ENCODE measurements around the gene RNF144A.
A peak's percentile ranks its signal among the peaks of the same experiment; 100 is the strongest.

RNF144A gene

GRCh38 chr2:7027411-7027810 is 110.2 kb downstream of the RNF144A start:
- no peak for DNase-seq

GRCh38 chr2:7027956-7028655 is 110.9 kb downstream of the RNF144A start:
- no peak for DNase-seq

DNA sequence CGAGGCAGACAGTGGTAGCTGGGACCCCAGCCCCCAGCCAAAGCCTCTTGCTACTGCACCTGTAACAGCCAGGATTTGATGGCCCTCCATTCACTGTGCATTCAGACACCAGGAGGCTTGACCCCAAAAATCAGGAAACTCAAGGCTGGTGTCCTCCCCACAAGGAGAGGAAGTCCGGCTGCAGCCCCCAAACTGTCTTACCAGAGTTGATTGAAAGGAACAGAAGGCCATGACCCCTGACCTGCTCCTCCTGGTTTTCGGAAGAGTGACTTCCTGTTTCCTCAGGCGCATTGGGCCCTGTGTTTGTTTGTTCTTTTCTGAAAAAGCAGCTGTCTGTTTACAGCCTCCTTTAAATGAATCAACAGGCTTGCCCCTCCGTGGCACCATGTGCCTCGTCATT is 111.6 kb downstream of the RNF144A start:
- no peak for DNase-seq

DNA sequence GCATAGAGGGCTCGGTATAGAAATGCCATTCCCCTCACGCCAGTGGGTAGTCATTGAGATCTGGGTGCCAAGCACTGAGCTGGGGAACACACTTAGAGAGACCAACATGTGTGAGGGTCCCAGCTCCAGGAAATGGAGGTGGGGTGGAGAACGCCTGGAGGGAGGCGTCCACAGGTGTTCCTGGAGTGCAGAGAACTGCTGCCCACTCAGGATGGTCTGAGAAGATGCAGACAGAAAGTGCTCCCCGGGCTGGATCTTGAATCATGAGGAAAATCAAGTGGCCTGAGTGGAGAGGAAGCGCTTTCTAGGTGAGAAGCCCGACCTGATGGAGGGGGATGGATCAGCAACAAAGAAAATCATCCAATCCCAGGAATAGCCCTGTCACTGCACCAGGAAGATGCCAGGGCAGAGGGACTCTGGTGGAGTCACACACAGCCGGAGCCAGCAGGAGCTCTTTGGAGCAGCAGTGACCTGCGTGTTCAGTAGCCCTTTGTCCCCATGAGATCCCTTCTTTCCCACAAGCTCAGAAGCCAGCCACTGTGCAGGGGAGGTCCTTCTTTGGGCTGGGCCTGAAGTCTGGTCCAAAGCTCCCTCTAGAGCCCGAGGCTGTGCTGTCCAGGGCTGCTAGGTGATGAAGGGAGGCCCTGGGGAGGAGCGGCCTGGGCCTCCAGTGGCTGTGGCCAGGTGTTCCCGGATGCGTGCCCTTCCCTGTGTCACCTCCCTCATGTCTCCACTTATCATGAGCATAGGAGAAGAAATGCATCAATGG is 112.3 kb downstream of the RNF144A start:
- no peak for DNase-seq

- no peak for DNase-seq
Observed at GRCh38 chr2:7030810-7031209, 113.6 kb downstream of the RNF144A start.

- DNase-seq: peak; percentile 44 to 57
Observed at GRCh38 chr2:7031547-7032245, 114.5 kb downstream of the RNF144A start.

- no peak for DNase-seq
Observed at GRCh38 chr2:7032371-7032770, 115.2 kb downstream of the RNF144A start.

GRCh38 chr2:7033136-7033960 is 116.1 kb downstream of the RNF144A start:
- DNase-seq: no peak

GRCh38 chr2:7034303-7034702 is 117.1 kb downstream of the RNF144A start:
- no peak for DNase-seq

DNA sequence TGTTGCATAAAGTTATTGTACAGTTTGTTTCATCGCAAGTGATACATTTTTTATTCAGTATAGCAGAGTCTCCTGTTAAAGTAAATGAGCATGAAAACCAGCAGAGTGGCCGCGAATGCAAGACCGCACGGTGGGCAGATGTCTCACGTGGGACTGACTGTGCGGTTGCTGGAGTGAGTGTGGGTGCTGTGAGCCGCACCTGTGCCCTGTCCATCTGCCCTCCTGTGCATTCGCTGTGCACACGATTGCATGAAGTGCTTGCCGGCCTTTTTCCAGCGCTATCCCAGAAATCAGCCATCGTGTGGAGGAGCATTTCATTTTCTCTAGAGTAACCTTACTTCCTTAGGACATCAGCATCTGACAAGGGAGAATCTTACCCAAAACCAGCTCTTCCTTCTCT is 118.7 kb downstream of the RNF144A start:
- no peak for DNase-seq

DNA sequence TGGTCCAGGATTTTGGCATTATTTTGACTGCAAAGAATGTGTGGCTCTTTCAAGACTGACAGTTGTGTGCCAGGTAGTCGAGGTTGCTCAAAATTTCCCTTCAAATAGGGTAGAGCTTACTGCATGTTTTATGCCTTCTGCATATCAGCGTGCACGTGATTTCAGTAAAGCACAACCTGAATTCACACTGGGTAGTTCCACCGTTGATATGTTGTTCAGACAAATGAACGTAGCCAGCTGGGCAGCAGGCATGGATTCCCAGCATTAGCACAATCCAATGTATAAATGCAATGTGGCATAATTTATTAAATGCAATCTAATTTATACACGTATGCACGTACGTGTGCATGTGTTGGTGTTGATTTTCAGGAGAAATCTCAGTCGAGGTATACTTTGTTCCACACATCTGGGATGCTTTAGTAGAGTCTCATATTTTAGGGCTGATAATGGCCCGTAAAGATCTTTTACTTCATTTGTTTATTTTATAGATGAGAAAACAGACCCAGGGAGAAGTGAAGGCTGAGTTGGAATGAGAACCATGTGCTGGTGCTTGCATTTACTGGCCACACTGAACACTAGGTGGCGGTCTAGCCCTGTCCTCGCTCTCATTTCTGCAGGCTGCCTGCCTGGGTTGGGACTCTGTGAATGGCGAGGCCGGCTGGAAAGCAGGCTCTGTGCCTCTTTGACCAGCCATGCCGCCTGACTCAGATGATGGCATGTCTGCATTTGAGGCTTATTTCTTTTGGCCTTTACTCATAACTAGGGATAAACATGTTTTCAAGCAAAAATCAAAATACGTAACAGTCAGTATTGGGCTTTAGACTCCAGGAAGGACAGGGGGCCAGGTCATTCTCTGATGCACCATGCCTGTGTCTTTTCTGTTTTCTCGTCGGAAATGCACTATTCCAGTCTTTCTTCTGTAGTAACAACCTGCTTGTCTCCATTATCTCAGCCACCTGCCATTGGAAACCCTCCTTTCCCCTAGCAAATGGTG is 120.4 kb downstream of the RNF144A start:
- DNase-seq: peak; percentile 35 to 53

DNA sequence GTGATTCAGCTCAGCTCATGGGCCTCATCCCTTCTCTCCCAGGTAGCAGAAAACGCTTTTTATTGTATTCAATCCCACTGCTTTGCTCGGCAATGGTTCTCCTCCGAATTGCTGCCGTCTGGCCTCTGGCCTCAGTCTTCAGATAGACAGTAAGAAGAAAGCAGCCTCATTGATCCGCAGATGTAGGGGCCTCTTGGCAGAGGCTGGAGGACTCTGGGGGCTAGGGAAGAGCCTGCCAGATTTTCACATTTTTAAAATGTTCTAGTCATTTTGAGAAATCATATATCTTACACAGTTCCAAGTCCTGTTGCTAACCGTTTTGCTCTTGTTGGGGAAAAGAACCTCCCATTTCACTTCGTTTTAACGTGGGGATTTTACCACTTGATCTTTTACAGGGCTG is 123.3 kb downstream of the RNF144A start:
- DNase-seq: no peak

- no peak for DNase-seq
Observed at GRCh38 chr2:7041421-7041820, 124.2 kb downstream of the RNF144A start.

DNA sequence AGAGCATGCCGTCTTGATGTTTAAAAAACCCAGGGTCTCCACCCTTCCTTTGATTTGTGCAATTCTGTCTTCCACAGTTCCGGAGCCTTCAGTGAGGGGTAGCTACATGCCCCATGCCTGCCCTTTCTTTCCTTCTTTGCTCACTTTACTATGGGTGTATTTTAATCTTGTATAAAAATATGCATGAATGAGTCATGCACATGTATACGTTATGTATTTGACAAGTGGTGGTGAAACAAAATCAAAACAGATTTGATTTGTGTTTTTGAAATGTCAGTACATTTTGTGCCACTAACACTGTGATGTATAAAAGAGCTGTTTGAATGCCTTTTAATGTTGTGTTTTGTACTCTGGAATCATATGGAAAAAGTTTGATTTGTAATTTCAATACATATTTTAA is 126.5 kb downstream of the RNF144A start:
- no peak for DNase-seq

- peak; percentile 65 to 66 for DNase-seq
Observed at GRCh38 chr2:7044253-7045250, 127.3 kb downstream of the RNF144A start.

- DNase-seq: no peak
Observed at GRCh38 chr2:7045601-7046590, 128.7 kb downstream of the RNF144A start.

- no peak for DNase-seq
Observed at GRCh38 chr2:7047661-7048060, 130.4 kb downstream of the RNF144A start.

DNA sequence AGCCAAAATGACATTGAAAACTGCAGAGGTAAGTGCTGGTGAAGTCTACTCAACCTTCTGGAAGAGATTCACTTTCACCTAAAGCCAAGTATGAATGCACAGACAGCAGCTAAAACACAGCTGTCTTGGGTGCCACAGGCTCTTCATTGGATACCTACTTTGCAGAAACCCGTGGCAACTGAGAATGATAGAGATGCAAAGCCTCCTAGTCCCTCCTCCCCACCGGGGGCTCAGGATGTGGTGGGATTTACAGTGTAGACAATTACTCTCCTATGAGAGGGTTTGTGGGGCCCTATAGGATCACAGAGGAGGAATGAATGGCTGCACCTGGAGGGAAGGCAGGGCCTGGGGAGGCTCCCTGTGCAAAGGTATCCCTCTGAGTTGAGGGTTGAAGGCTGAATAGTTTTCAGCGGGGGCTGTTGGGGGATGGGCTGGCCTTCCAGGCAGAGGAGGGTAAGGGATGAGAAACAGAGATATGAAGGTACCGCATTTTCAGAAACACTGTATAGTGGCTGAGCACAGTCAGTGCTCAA is 131.6 kb downstream of the RNF144A start:
- no peak for DNase-seq

- no peak for DNase-seq
Observed at GRCh38 chr2:7052404-7052803, 135.2 kb downstream of the RNF144A start.
